Activated CD8-positive, alpha-beta memory T cell treated with anti-CD3 and anti-CD28 coated beads for 48 hours (primary cell): Measurements from ENCODE around the gene ADRA2B.
"Not testable (repeated sequence)": the region's sequence is repeated elsewhere in the genome, so short reads cannot be mapped to it uniquely, and the experiment has no call there.

ENCODE experiments used
- DNase-seq, 3 experiments: peaks; one replicate each; pipeline ENCODE4 v3.0.0-alpha.2; 2020; ENCODE audit warnings: low read depth in 2 of 3, low spot score in 2 of 3

ADRA2B gene

GRCh38 chr2:96071087-96071976, 45.0 kb downstream of the ADRA2B start:
- DNase-seq: not testable (repeated sequence)

DNA sequence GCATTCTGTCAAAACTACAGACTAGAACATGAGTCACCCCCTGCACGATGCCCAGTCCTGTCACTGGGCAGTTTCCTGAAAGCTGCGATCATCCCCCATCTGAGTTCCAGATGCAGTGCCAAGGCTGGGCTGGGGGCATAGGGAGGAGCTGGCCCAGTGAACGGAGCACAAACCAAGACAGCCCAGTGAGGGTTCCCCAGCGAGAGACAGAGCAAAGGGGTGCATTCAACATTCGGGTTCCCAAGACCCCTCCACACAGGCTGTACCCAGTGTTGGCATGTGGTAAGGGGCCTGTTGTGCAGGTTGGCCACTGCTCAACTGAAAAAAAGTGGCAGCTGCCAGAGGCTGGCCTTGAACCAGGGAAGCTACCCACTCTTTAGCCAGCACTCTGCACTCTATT, 46.0 kb downstream of the ADRA2B start:
- DNase-seq: not testable (repeated sequence)

GRCh38 chr2:96069878-96070277, 46.5 kb downstream of the ADRA2B start:
- not testable (repeated sequence) for DNase-seq

DNA sequence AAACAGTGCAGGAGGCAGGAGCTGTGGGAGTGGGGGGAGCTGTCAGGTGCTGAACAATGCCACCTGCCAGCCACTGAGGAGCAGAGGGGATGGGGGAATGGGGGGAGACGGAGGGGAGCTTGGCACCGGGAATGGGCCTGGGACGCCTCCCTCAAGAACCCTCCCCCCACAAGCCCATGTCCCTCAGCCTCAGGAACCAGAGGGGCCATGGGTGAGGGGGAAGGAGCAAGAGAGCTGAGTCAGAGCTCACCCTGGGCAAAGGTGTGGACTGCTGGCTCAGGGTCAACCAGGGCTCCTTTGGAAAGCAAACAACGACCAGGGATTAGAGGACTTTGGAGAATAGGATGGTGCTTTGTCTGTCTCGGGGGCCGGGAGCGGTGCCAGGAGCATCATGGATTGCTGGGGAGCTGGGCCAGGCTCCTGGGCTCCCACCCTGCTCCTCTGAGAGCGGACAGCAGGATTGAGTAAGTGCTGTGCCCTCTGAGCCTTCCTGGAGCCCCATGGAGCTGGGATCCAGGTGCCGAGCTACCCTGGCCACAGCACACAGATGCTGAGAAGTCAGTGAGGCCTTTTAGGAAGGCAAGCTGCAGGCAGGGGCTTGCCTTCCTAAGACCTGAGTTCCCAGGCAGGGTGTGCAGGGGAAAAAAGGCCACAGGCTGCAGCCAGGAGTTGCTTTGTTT, 48.3 kb downstream of the ADRA2B start:
- not testable (repeated sequence) for DNase-seq

GRCh38 chr2:96067098-96067660, 49.2 kb downstream of the ADRA2B start:
- DNase-seq: not testable (repeated sequence)

DNA sequence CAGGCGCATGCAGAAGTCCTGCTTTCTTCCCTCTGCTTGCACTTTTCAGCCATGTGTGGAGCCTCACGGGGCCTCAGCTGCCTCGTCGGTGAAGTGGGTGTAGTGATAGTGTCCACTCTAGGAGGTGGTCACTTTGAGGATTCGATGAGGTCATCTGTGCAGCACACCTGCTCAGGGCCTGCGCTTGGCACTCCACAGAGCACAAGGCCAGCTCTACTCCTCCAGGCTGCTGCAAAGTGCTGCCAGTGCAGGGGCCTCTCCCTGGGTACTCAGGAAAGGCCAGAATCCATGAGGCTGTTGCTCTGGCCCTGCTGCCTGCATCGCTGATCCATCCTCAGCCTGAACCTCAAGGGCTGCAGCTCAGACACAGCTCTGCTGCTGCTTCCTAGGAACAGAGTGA, 49.9 kb downstream of the ADRA2B start:
- DNase-seq: not testable (repeated sequence)

DNA sequence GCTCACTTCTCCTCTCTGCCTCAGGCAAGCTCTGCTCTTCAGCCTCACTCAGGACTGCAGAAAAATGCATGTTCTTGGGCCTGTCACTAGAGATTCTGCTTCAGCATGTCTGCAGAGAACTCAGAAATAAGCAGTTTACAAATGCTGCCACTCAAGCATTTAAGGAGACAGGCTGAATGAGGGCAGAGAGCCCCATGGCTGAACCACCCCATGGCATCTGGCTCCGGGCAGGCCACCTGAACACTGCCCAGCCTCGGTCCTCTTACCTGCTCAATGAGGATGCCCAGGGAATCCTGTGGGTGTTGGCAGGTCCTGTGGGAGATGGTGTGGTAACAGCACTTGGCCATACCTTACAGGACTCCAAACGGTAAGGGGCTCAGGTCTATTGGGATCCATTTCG, 50.4 kb downstream of the ADRA2B start:
- DNase-seq: not testable (repeated sequence)

GRCh38 chr2:96065381-96065930, 50.9 kb downstream of the ADRA2B start:
- DNase-seq: no peak

GRCh38 chr2:96064760-96065159, 51.6 kb downstream of the ADRA2B start:
- DNase-seq: not testable (repeated sequence)

DNA sequence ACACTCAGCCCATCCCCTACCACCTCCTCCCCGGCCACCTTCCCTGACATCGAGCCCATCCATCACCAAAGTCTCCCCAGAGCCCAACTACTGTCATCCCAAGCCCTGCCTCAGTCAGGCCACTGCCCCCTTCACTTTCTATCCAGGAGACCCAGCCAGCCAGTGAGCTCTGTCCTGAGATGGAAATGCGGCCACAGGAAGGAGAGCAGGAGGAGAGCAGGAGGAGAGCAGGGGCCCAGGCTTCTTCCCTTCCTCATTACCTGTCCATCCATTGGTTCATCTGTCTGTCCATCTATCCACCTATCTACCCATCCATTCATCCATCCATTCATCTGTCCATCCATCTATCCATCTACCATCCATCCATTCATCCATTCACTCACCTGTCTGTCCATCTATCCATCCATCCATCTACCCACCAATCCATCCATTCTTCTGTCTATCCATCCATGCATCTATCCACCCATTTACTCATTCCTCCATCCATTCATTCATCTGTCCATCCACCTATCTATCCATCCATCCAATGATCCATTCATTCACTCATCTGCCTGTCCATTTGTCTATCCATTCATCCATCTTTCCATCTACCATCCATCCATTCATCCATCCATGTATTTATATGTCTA, 52.2 kb downstream of the ADRA2B start:
- DNase-seq: not testable (repeated sequence)

GRCh38 chr2:96063116-96063899, 53.1 kb downstream of the ADRA2B start:
- not testable (repeated sequence) for DNase-seq
